BLaER1 treated with 17β-estradiol and CSF1 and Interleukin-3, amounts not matched to agents 10 nM and 100 nM (cell line): ENCODE results near the gene UBAP1L.

ENCODE experiments used
- H3K27ac ChIP-seq, 11 experiments: shearing (Covaris generic); formaldehyde crosslinking; 2 replicates each; pipeline ENCODE4 v1.8.1; 2022
- H3K27me3 ChIP-seq, 11 experiments: shearing (Covaris generic); formaldehyde crosslinking; 2 replicates each; pipeline ENCODE4 v1.8.1; 2022
- H3K36me3 ChIP-seq, 11 experiments: shearing (Covaris generic); formaldehyde crosslinking; 2 replicates each; pipeline ENCODE4 v1.8.1; 2022
- H3K4me1 ChIP-seq, 10 experiments: shearing (Covaris generic); formaldehyde crosslinking; 2 replicates each; pipeline ENCODE4 v1.8.1; 2022
- H3K4me2 ChIP-seq, 11 experiments: shearing (Covaris generic); formaldehyde crosslinking; 2 replicates each; pipeline ENCODE4 v1.8.1; 2022
- H3K4me3 ChIP-seq, 10 experiments: shearing (Covaris generic); formaldehyde crosslinking; 2 replicates each; pipeline ENCODE4 v1.8.1; 2022
- H3K9ac ChIP-seq, 11 experiments: shearing (Covaris generic); formaldehyde crosslinking; 2 replicates each; pipeline ENCODE4 v1.8.1; 2022
- H3K9me3 ChIP-seq, 11 experiments: shearing (Covaris generic); formaldehyde crosslinking; replicated peaks in 1 of 11; 2 replicates each; pipeline ENCODE4 v1.8.1; 2022
- H4K20me1 ChIP-seq, 11 experiments: shearing (Covaris generic); formaldehyde crosslinking; 2 replicates each; pipeline ENCODE4 v1.8.1; 2022
- Cebpa-rat ChIP-seq, 11 experiments: shearing (Covaris generic); IDR thresholded peaks; 2 replicates each; pipeline ENCODE4 v1.8.1; 2022

UBAP1L gene

DNA sequence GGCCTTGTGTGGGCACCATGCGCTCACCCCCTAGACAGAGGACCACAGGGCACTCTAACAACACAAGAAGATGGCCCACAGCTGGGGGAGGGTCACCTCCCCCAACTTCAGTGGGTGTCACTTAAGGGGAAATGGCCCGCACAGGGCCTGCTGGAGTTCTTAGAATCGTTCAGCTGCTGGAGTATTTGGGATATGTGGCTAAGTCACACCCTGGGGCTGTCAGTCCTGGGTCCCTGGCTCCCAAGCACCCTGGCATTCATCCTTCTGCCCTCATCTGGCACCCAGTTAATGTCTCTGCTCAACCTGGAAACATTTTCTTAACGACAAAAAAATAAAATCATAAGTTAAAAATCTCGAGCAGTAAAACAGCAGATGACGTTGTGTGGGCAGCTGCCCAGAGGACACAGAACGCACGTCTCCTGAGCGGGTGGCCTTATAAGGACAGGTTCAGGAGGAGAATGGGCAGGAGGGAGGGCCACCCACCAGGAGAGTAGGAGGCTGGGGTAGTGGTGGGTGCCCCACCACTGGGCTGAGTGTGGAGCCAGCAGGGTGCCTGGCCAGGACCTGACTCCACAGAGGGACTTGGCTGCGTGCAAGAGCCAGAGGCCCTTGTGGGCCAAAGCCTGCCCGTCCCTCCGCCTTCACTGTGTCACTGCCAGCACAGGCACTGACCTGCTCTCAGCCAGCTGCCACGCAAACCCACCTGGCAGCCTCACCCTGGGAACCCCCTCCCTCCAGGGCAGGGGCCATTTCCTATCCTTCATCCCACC is 26.9 kb downstream of the UBAP1L start:
- H3K4me1 ChIP-seq, result peaks cover 0 to 22% (median 12%) of the 10 kb centered on the region in 10 experiments; a peak in 14 of 20 replicates
- H3K27me3 ChIP-seq, result no peaks in the 10 kb centered on the region
- TF ChIP-seq Cebpa-rat (IDR thresholded peaks at IDR 0.05), result no peak
- H3K27ac ChIP-seq, result no peak overlapping the region
- H3K9ac ChIP-seq, result no peak overlapping the region; a peak in 1 of 22 replicates
- peaks cover 0 to 32% (median 0%) of the 10 kb centered on the region in 11 experiments; a peak in 2 of 22 replicates for H4K20me1 ChIP-seq
- peaks cover 0 to 6% (median 0%) of the 10 kb centered on the region in 11 experiments; a peak in 4 of 22 replicates for H3K36me3 ChIP-seq
- H3K4me2 ChIP-seq, result no peak overlapping the region
- H3K9me3 ChIP-seq, result no peaks in the 10 kb centered on the region
- H3K4me3 ChIP-seq, result no peak overlapping the region

DNA sequence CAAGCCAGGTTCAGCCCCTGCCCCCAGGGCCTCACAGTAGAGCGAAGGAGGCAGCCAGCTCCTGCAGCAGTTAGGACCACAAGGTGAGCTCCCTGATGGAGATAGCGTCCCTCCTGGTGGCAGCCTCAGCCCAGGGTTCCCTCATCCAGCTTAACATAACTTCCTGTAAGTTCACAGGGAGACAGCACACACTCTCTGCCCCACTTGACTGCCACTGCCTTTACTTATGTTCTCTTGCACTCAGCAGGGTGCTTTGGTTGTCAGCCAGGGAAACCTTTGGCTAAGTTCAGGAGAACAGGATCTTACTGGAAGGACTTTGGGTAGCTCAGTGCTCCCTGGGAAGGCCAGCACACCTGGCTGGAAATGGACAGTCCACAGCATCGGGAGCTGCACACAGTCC is 27.6 kb downstream of the UBAP1L start:
- H3K4me2 ChIP-seq, result no peak overlapping the region
- H3K4me3 ChIP-seq, result no peak overlapping the region
- peaks cover 3 to 29% (median 19%) of the 10 kb centered on the region in 10 experiments for H3K4me1 ChIP-seq
- H3K9me3 ChIP-seq, result no peaks in the 10 kb centered on the region
- H3K9ac ChIP-seq, result no peak overlapping the region
- peaks cover 0 to 32% (median 0%) of the 10 kb centered on the region in 11 experiments; a peak in 2 of 22 replicates for H4K20me1 ChIP-seq
- no peaks in the 10 kb centered on the region for H3K36me3 ChIP-seq
- TF ChIP-seq Cebpa-rat (IDR thresholded peaks at IDR 0.05), result no peak
- H3K27ac ChIP-seq, result no peak overlapping the region
- H3K27me3 ChIP-seq, result no peaks in the 10 kb centered on the region

DNA sequence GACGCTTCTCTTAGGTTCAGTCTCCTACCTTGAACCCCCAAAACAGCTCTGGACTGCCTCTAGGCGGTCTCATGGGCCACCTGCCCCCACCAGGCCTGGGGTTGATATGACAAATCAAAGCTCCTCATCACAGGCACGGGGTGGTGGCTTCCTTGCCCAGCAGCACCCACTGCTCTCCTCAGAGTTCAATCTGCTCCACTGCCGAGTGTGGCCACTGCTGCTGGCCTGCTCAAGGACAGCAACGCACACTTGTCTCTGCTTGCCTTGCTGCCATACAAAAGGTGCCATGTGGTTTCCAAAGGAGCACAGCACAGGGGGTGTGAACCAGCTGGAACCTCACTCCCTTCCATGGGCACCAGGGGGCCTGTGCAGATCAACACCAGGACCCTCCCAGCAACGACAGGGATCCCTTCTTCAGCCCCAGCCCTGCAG is 28.3 kb downstream of the UBAP1L start:
- H3K9me3 ChIP-seq, result no peaks in the 10 kb centered on the region
- no peak overlapping the region for H3K27ac ChIP-seq
- H3K27me3 ChIP-seq, result no peaks in the 10 kb centered on the region
- H4K20me1 ChIP-seq, result peaks cover 0 to 32% (median 0%) of the 10 kb centered on the region in 11 experiments; a peak in 2 of 22 replicates
- TF ChIP-seq Cebpa-rat (IDR thresholded peaks at IDR 0.05), result no peak
- H3K4me1 ChIP-seq, result peaks cover 7 to 36% (median 26%) of the 10 kb centered on the region in 10 experiments
- no peak overlapping the region for H3K4me2 ChIP-seq
- no peak overlapping the region for H3K4me3 ChIP-seq
- H3K9ac ChIP-seq, result no peak overlapping the region; a peak in 1 of 22 replicates
- H3K36me3 ChIP-seq, result no peaks in the 10 kb centered on the region

DNA sequence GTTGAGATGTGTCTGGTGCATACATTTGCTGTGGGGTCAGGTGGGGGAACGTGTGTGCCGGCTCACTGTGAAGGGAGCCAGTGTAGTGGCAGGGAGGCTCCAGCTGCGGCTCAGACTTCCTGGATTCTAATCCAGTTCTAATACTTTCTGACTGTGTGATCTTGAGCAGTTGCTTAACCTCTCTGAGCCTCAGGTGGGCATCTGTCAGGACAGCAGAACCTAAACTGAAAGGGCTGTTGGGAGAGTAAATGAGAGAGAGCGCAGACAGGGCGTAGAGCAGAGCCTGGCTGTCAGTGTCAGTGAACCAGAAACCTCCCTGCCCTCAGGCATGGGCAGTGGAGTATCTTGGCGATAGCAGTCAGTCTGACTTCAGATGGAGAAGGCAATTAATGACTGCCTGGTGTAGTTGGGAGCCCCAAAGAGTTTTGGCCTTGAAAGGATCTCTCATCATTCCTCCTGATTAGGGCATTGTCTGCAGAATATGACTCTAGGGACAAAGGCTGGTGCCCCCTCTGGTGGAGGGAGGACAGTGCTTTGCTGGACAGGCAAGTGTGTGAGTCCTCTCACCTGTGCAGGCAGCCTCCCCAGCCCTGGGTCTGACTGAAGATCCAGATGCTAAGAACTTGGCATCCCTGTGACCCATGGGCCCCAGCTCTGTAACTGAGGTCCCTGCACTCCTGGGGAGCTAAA is 28.9 kb downstream of the UBAP1L start:
- Histone ChIP-seq H3K4me3 (no peak overlapping the region), H3K27ac (no peak overlapping the region), H3K9me3 (no peaks in the 10 kb centered on the region), H3K4me2 (no peak overlapping the region), H3K36me3 (no peaks in the 10 kb centered on the region), H4K20me1 (peaks cover 0 to 32% (median 0%) of the 10 kb centered on the region in 11 experiments; a peak in 2 of 22 replicates), H3K27me3 (no peaks in the 10 kb centered on the region), H3K9ac (no peak overlapping the region; a peak in 1 of 22 replicates), H3K4me1 (peaks cover 7 to 37% (median 29%) of the 10 kb centered on the region in 10 experiments)
- no peak for TF ChIP-seq Cebpa-rat (IDR thresholded peaks at IDR 0.05)

DNA sequence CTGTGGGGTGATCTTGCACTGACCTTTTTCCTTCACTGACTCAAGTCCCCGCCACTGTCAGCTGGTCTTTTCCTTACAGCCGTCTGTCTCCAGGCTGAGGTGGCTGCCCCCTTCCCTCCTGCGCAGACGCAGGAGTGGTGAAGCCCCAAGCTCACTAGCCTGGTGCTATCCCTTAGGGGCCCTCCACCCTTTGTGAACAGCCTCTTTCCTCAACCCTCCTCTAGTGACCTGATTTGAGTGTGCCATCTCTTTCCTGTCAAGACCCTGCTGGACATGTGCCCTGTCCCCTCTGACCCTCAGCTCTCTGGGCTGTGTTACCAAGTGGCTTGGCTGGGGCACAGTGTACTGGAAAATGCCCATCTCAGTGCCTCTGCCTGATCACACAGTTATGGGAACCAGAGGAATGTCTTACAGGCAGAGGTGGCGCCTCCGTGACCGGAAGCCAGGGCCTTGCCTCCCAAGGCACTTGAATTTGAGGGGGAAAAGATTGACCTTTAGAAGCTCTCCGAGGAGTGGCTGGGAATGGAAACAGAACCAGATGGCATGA is 29.7 kb downstream of the UBAP1L start:
- peaks cover 7 to 37% (median 29%) of the 10 kb centered on the region in 10 experiments for H3K4me1 ChIP-seq
- no peak overlapping the region for H3K4me3 ChIP-seq
- H3K4me2 ChIP-seq, result peak overlapping the region in 8 of 11 experiments; percentile 2 to 59 (median 42); a peak in 12 of 22 replicates
- no peaks in the 10 kb centered on the region for H3K27me3 ChIP-seq
- no peak for TF ChIP-seq Cebpa-rat (IDR thresholded peaks at IDR 0.05)
- peak overlapping the region in 3 of 11 experiments; percentile 2 to 18 (median 4); a peak in 2 of 22 replicates for H3K9ac ChIP-seq
- peaks cover 0 to 32% (median 0%) of the 10 kb centered on the region in 11 experiments; a peak in 2 of 22 replicates for H4K20me1 ChIP-seq
- H3K9me3 ChIP-seq, result no peaks in the 10 kb centered on the region
- H3K36me3 ChIP-seq, result no peaks in the 10 kb centered on the region
- H3K27ac ChIP-seq, result no peak overlapping the region

DNA sequence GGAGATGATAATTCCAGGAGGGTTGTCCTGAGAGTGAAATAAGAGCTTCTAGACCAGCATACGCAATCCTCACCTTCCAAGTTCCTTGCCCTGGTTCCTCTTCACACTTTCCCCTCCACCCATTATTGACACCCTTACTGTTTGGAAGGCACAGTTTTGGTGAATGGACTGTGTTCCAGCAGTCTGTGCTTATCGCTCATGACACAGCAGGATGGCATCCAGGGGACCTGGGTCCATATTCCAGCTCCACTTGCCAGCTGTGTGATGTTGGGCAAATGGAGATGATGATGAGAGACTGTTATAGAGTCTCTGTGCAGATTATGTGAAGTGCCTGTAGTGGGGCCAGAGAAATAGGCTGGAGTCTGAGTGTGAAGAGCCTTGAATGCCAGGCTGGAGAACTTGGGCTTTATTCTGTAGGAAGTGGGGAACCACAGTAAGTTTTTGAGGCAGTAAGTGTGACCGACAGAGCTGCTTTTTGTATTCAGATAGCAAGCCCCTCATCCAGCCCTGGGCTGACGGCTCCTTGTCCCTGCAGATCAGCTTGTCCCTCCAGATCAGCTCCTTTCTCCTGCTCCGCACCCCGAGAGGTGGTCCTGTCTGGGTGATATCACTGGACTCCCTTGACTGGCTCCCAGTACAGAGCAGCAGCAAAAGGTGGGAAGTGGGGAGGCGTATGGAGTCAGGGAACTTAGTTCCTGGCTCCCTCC is 30.3 kb downstream of the UBAP1L start:
- peak overlapping the region in 8 of 11 experiments; percentile 2 to 59 (median 42); a peak in 12 of 22 replicates for H3K4me2 ChIP-seq
- no peaks in the 10 kb centered on the region for H3K27me3 ChIP-seq
- peaks cover 7 to 37% (median 29%) of the 10 kb centered on the region in 10 experiments for H3K4me1 ChIP-seq
- H3K9me3 ChIP-seq, result no peaks in the 10 kb centered on the region
- H3K9ac ChIP-seq, result peak overlapping the region in 3 of 11 experiments; percentile 2 to 18 (median 4); a peak in 1 of 22 replicates
- TF ChIP-seq Cebpa-rat (IDR thresholded peaks at IDR 0.05), result no peak
- no peak overlapping the region for H3K4me3 ChIP-seq
- H4K20me1 ChIP-seq, result peaks cover 0 to 27% (median 0%) of the 10 kb centered on the region in 11 experiments; a peak in 2 of 22 replicates
- H3K36me3 ChIP-seq, result no peaks in the 10 kb centered on the region
- H3K27ac ChIP-seq, result no peak overlapping the region

DNA sequence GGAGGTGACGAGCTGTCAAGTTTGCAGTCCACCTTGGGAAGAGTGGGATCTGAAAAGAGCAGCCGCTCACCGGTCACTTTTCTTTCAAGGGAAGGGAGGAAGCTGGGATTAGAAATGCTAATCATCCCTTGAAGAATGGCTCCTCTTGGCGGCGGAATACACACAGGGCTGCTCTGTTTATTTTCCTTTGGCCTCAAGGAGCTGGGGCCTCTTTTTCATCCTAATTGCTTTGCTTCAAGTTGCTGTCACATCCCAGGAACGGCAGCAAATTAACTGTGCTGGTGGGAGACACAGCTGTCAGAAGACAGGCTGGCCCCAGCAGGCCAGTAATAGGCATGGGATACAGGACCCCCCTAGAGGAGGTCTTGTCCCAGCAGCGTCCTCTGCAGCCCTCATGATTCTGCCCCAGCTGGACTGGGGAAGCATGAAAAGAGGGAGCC is 31.7 kb downstream of the UBAP1L start:
- Histone ChIP-seq H3K27ac (no peak overlapping the region), H3K9ac (no peak overlapping the region), H3K4me1 (peaks cover 7 to 37% (median 30%) of the 10 kb centered on the region in 10 experiments), H3K27me3 (no peaks in the 10 kb centered on the region), H3K4me2 (peak overlapping the region in 2 of 11 experiments; percentile 54 to 59; a peak in 1 of 22 replicates), H3K4me3 (no peak overlapping the region), H3K36me3 (no peaks in the 10 kb centered on the region), H4K20me1 (peaks cover 0 to 19% (median 0%) of the 10 kb centered on the region in 11 experiments; a peak in 2 of 22 replicates), H3K9me3 (no peaks in the 10 kb centered on the region)
- TF ChIP-seq Cebpa-rat (IDR thresholded peaks at IDR 0.05), result no peak

DNA sequence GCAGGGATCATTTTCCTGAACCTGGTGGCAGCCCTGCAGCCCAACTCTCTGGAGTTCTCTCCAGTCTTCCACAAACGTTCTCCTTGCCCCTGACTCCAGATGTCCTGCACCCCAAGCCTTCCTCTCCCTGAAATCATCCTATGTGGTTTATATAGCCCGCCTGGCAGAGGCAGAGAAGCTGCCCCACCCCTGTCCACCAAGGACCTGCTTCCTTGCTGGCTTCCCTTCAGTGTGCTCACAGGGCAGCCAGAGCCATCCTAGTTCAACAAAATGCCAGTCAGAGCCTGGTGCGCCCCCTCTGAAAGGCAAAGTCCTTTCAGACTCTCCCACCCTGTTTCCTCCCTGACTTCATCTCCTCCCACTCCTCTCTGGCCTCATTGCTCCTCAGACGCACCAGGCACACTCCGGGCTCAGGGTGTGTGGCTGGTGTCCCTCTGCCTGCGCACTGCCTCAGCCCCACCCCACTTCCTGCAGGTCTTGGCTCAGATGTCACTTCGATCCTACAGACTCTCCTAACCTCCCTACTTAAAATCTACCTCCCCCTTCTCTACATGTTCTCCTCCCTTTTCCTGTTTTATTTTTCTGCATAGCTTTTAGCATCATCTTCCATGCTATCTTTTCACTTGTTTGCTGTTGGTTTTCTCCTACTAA is 32.6 kb downstream of the UBAP1L start:
- H3K9ac ChIP-seq, result peak overlapping the region in 4 of 11 experiments; percentile 2 to 32 (median 14); a peak in 2 of 22 replicates
- H3K4me1 ChIP-seq, result peaks cover 7 to 44% (median 36%) of the 10 kb centered on the region in 10 experiments

More for the DNA sequence above, 32.6 kb downstream of the UBAP1L start:
- H4K20me1 ChIP-seq, result peaks cover 0 to 14% (median 0%) of the 10 kb centered on the region in 11 experiments; a peak in 2 of 22 replicates
- H3K36me3 ChIP-seq, result no peaks in the 10 kb centered on the region
- H3K27ac ChIP-seq, result no peak overlapping the region; a peak in 1 of 22 replicates
- no peak for TF ChIP-seq Cebpa-rat (IDR thresholded peaks at IDR 0.05)
- no peaks in the 10 kb centered on the region for H3K27me3 ChIP-seq
- H3K9me3 ChIP-seq, result no peaks in the 10 kb centered on the region; a peak in 1 of 22 replicates
- H3K4me3 ChIP-seq, result no peak overlapping the region
- peak overlapping the region; percentile 41 to 65 (median 56) for H3K4me2 ChIP-seq
